ENCODE results near the gene GPR137B.

Gene GPR137B

DNA sequence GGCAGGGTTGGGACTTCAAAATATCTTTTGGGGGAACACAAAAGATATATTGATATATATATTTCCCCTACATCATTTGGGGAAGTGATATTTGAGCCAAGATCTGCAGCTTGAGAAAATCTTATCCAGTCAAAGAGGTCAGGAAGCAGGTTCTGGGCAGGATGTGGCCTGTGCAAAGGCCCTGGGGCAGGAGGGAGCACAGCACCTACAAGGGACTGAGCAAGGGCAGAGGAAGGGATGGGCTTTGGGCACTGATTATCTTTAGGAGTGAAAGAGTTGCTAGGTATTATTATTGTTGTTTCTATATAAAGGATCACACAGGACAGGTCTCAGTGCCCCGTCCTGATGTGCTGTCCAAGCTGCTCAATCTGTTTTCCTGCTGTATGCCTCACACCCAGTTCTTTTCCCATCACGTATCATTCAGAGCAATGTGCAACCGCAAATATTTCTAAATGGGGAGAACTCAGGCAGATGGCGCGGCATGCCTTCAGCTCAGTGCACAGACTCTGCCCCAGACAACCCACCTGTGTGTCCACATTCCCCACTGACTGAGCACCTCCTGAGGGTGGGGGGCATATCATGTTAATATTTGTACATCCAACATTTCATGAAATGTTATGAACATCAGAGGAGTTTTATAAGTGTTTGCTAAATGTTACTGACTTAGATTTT, 28.1 kb upstream of the GPR137B start:
- no peak for DNase-seq (ENCODE audit: low read depth)

GRCh38 chr1:236117710-236118109, 24.6 kb upstream of the GPR137B start:
- no peak for DNase-seq (ENCODE audit: low read depth)

- DNase-seq (ENCODE audit: low read depth), result no peak
Observed at GRCh38 chr1:236119943-236120484, 22.3 kb upstream of the GPR137B start.

DNA sequence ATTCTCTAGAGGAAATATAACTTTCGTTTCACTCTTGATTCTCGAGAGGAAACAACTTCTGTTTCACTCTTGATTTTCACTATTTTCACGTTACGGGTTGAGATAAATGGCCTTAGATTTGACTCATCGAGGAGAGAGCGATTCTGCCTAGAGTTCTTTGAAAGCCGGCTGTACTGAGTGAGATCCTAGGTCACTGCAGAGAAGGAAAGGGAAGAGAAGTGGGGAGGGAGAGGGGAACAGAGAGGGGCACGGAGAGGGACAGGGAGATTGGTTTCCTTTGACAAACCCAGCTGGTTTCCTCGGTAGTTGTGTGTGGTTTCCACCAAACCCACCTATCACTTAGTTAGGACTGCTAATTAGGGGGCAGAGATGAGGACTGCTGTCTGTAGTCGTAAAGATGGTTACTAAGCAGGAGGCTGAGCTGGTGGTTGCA, 21.6 kb upstream of the GPR137B start:
- DNase-seq (ENCODE audit: low read depth), result no peak

DNA sequence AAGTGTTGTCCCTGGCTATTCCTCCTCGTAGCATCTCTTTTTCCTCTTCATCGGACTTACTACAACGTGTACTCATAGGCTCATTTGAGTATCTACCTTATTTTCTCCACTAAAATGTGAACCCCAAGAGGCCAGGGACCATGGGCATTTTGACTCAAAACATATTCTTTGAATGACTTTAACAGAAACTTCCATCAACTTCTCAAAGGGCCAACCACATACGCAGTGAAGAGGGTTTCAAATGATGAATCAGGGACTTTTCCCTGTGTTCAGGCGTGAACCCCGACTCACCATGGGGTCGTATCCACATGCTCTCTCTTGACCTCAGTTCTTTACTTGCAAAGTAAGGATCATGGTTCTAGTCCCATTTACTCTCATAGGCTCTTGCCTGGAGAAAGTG, 20.2 kb upstream of the GPR137B start:
- no peak for DNase-seq (ENCODE audit: low read depth)

DNA sequence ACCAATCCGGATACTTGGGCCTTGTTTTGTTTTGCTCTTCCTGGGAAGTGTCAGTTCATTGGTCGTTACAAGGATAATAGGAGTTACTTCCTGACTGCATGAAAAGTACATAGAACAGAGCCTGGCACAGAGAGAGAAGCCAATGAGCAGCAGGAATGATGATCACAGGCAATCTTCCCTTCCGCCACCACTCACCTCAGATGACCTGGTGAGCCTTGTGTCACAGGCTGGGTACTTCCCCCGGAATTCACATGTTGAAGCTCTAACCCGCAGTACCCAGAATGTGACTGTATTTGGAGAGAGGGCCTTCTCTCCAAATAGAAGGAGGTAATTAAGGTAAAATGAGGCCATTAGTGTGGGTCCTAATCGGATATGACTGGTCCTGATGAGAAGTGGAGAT, 18.8 kb upstream of the GPR137B start:
- no peak for DNase-seq (ENCODE audit: low read depth)

GRCh38 chr1:236124965-236125364, 17.4 kb upstream of the GPR137B start:
- DNase-seq (ENCODE audit: low read depth), result no peak

GRCh38 chr1:236127045-236127444, 15.3 kb upstream of the GPR137B start:
- no peak for DNase-seq (ENCODE audit: low read depth)

GRCh38 chr1:236128646-236129178, 13.6 kb upstream of the GPR137B start:
- no peak for DNase-seq (ENCODE audit: low read depth)

DNA sequence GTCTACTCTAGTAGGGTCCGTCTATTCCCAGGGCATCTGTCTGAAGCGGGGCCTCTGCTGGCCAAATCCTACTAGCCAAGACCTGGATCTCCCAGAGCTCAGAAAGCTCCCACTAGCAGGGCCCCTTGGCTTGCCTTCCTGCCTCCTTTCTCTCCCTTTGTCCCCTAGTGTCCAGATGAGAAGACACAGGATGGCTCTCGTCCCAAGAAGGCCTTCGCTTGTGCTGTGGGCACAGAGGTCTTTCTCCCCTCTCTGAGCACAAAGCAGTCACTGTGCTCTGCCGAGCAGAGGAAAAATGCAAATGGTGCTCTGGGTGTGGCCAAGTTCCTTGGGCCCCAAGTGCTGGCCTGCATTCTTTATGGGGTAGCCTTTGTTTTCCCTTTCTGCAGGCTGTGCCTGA, 13.0 kb upstream of the GPR137B start:
- no peak for DNase-seq (ENCODE audit: low read depth)

DNA sequence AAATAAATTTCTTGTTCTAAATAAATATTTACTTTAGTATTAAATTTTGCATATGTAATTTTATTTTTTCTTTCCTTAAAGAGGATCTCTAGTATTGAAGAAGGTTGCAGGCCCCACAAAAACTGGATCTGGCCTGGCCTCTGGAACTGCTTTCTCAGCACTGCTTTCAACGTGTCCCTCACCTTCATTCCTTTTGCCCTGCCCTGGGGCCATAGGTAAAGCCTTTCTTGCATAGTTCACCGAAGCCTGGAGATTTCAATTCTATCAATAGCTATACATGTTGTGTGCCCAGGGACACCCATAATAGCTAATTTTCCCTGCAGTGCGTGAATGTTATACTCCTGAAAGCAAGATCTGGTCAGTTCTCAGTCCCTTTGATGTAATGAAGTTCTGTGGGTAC, 12.0 kb upstream of the GPR137B start:
- no peak for DNase-seq (ENCODE audit: low read depth)

DNA sequence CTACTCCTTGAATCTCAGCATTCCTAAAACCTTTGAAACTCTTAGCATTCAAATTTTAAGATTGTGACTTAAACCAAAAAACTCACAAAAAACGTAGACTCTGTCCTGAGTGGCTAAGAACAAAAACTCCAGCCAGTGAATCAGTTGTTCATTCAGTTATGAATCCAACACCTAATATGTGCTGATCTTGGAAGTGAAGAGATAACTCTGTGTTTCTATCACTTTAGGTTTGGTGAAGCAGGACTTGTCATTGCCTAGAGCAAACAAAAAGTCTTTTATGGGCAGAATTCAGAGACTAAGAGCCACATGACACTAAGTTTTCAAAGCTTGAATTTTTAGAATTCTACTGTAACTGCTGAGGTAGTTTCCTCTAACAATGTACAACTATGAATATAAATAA, 10.4 kb upstream of the GPR137B start:
- no peak for DNase-seq (ENCODE audit: low read depth)

- DNase-seq (ENCODE audit: low read depth), result no peak
Observed at GRCh38 chr1:236132420-236133046, 9.8 kb upstream of the GPR137B start.

DNA sequence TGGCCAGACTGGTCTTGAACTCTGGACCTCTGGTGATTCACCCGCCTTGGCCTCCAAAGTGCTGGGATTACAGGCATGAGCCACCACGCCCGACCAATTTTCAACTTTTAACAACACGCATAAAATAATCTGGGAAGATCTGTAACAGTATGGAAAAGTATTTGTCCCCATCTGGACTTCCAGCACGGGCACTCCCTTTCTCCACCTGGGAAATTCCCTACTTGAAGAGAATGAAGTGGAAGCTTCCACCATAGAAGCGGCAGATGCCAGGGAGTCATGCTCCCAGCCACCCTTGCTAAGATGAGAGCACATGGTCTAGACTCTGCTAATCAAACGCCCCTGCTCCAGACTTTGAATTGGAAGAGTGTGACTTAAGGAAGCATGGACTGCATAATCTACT, 9.0 kb upstream of the GPR137B start:
- DNase-seq (ENCODE audit: low read depth), result no peak

DNA sequence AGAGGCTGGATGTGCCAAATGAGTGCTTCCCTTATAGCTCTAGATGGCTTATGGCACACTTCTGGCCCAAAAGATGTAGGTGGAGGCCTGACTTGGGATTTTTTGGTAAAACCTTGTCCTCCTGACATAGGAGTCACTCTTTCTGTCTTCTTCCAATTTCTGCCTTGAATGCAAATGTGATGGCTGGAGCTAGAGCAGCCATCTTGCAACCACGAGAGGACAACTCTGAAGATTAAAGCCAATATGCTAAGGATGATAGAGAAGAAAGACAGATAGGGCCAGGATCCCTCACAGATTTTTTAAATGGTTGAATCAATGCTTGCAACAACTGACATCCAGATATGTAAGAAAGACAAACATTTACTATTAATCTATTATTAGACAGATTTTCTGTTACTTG, 8.5 kb upstream of the GPR137B start:
- DNase-seq (ENCODE audit: low read depth), result no peak

DNA sequence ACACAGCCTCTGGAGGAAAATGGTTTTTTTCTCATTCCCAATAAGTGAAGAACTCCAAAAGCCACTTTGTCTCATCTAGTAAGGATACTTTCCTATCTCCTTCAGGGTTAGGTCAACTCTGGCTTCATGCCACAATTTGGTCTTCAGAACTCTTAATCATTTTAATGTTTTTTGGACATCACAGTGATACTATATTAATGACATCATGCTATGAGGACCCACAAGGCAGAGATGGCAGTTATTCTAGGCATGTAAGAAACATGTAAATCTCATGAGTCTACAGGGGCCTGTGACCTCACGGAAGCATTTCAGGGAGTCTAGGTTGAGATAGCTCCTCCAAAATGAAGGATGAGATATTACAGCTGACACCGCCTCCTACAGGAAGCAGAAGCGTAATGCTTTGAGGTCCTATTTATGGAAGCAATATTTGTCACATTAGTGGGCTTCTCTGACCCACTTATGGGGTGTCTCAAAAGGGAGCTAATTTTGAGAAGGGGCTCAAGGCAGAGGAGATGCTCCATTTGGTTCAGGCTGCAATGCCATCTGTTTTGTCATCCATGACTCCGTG, 5.0 kb upstream of the GPR137B start:
- no peak for DNase-seq (ENCODE audit: low read depth)

DNA sequence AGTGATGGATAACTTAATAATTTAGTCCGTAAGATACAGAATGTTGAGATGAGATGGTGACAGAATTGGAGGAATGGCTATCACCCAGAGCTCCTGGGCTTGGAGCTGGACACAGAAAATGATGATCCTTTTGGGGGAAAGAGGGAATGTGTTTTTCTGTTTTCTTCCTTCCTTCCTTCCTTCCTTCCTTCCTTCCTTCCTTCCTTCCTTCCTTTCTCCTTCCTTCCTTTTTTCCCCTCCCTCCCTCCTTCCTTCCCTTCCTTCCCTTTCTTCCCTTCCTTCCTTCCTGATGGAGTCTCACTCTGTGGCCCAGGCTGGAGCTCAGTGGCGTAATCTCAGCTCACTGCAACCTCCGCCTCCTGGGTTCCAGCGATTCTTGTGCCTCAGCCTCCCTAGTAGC, 2.8 kb upstream of the GPR137B start:
- DNase-seq (ENCODE audit: low read depth), result no peak

DNA sequence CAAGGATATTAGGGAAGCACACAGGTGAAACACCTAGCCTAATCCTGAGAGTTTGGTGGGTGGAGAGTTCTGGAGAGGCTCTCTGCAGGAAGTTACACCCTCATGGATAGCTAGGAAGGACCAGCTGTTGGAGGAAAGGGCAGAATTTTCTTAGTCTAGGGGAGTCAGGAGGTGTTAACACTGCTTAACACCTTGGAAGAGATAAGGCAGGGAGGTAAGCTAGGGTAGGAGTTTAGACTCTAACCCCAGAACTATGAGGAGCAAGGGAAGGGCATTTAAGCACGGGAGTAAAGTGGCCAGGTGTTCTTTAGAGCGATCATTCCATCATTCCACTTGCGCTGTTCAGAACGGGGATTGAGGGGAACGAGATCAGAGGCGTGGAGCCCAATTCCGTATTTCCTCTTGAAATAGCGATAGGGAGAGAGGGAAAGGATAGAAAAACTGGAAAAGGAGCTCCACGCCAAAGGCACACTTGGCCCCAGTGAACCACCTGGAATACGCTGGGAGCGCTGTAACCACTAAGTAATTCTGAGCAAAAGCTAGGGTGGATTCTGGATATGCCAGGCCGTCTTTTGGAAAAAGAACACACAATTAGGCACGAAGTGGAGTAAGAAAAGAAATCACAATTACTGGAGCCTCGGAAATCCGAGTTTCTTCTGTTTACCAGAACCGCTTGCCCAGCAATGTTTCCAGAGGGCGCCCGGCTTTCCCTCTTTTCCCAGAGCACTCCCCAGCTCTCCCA, 1.5 kb upstream of the GPR137B start:
- no peak for DNase-seq (ENCODE audit: low read depth)

GRCh38 chr1:236141447-236142252, 689 bp upstream of the GPR137B start:
- DNase-seq (ENCODE audit: low read depth), result no peak

DNA sequence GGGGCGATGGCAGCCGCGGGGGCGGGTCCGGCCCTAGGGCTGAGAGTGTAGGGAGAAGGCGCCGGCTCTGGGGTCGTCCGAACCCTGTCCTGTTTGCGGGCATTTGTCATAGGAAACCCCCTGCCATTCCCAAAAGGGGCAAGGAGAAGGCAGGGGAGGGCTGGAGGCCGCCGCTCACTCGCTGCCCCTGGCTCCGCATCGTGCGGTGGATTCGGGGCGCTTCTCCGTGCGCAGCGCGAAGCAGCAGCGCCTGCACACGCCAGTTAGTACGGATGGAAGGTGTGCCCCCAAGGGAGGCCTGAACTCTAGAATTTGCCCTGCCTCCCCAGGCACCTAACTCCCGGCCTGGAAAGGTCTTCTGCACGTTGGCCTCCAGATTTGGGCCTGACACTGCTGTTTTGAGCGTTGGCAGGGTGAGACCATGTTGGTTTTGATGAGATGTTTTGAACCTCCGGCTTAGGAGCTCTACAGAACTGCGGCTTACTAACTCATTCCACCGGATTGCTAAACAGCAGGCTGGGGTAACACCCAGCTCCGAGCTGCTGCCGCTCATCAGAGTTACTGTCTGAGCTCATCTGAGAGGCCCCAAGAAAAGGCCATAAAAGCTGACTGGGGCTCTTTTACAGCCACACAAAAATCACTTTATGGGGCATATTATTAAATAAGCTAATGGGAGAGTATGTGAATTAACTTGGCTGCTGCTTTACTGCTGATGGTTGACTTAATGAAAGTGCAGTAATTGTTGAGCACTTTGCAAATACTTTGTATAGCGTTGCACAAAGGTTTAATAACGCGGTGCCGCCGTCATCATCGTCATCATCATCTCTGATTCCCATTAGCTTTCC, 987 bp downstream of the GPR137B start:
- DNase-seq (ENCODE audit: low read depth), result no peak

DNA sequence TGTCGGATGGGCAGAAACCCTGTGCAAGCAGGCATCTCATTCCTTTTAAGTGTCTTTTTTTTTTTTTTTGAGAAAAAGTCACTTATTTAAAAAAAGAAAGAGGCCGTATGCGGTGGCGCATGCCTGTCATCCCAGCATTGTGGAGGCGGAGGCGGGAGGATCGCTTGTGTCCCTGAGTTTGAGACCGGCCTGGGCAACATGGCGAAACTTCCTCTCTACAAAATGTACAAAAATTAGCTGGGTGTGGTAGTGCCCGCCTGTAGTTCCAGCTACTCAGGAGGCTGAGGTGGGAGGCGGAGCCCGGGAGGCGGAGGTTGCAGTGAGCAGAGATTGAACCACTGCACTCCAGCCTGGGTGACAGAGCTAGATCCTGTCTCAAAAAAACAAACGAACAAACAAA, 1.7 kb downstream of the GPR137B start:
- DNase-seq (ENCODE audit: low read depth), result no peak

Measured in stimulated activated CD8-positive, alpha-beta memory T cell treated with anti-CD3 and anti-CD28 coated beads, Interleukin-15, amount 100 ng/mL, for 1 hour (primary cell).